Cortex of kidney (tissue), 1 donor: ENCODE results near the gene ADAM30.

Experiments
- DNase-seq: peaks from one replicate; lab custom pipeline; 2025; lab: John Stamatoyannopoulos, UW

ADAM30 gene

DNA sequence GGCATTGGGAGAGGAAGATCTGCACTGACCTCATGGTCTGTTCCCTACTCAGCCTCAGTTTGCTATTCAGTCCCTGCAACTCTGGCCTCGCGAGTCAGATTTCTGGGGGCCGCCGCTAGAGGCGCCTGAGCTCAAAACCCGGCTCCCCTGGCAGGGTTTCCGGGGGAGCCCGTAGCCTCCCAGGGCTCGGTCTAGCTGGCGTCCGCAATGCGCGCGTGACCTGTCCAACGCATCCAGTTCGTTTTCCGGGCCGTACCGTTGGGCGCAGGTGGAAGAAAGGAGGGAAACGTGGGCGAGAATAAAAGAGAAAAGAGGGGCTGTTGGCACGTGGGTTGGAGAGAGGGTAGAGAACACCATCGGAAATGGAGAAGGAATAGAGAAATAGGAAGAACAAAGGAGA is at the start of gene ADAM30:
TSS of gene ADAM30 (minus strand) at position 213 of the 400 bp plus-strand sequence. CDS start at position 34, 179 bp downstream.
- no peak for DNase-seq

DNA sequence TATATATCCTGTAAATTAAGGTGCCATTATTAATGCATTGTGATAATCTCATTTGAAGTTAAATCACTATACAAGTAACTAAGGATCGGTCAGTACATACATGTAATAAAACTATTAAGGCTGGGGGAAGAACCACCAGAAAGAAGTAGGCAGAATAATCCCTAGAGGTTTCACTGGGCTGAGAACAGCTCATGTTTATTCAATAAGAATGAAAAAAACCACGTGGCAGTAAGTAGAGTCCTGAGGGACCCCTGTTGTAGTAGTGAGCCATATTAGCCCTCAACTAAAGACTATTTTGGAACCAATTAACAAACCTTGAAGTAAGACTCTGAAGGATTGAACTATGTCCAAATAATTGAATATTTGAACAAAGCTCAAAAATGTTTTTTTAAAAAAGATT is 46.9 kb upstream of the ADAM30 start:
- no peak for DNase-seq

DNA sequence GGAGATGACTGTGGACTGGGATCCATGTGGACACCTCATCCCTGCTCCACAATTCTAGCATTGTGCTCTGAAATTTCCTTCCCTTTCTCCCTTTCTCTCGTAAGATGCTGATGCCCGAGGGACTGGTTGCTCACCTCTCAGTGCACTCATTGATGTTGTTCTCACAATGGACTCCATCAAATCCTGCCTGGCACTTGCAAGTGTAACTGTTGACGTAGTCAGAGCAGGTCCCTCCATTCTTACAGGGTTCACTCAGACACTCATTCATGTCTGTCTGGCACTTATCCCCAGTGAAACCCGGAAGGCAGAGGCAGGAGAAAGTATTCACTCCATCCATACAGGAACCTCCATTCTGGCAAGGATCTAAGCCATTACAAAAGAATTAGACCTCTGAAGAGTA is 45.1 kb upstream of the ADAM30 start:
- DNase-seq, result no peak

DNA sequence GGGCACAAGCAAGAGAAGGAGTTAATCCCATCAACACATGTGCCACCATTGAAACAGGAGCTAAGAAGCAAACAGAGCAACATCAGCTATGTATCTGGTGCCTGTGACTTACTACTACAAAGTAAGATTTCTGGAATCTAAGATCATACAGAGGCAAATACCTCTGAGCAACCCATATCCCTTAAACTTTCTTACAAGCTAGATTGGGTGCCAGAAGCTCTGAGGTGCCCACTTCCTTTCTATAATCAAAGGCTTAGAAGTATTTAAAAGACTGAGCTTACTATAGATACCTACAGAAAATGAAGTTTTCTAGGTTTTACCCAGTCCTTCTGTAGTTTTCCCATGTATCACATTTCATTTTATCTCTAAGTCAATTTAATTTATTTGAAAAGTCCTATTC is 44.4 kb upstream of the ADAM30 start:
- DNase-seq, result no peak

DNA sequence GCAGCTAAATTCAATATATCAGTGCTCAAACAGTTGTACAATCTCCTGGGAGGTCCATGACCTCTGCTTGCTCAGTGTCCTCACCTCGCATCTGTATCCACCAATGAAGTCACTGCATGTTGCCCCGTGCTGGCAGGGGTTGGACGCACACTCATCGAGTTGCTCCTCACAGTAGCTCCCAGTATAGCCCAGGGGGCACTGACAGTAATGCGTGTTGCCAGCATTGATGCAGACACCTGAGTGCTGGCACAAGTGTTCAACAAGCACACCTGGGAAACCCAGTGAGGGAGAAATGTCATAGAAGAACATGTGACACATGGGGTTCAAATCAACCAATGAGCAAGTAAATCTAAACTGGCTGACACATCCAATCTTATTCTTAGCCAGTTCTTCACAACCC is 40.9 kb upstream of the ADAM30 start:
- no peak for DNase-seq

GRCh38 chr1:119935915-119936314 is 39.6 kb upstream of the ADAM30 start:
- no peak for DNase-seq

DNA sequence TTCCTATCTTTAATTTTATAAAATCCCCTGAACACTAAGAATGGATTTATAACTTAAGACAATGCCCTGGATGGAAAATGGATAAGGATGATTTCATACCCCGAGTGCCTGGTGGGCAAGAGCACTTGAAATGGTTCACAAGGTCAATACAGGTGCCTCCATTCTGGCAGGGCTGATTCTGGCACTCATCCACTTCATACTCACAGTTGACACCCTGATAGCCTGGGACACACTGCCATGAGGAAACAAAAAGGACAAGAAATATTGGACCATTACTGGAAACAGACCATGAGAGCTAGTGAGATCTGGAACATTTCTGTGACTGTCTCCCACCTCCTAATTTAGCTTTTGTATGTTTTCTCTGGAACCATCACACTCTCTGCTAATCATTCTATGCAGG is 39.1 kb upstream of the ADAM30 start:
- DNase-seq, result no peak

DNA sequence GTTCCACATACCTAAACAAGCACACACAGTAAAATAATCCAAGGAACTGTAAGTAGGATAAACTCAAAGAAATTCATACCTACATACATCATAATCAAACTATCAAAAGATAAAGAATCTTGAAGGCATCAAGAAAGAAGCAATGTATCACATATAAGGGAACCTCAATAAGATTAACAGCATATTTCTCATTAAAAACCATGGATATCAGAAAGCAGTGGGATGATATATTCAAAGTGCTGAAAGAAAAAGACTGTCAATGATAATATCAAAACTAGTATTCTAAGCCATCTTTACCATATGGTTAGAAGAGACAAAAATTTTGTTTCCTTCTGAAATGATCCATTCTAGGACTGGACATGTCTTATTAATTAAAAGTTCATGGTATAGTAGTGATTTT is 37.1 kb upstream of the ADAM30 start:
- DNase-seq, result no peak

GRCh38 chr1:119929643-119930315 is 33.5 kb upstream of the ADAM30 start:
- DNase-seq, result no peak

GRCh38 chr1:119926553-119926952 is 30.2 kb upstream of the ADAM30 start:
- DNase-seq, result no peak

- DNase-seq, result no peak
Observed at GRCh38 chr1:119924948-119925898, 28.9 kb upstream of the ADAM30 start.

GRCh38 chr1:119920104-119920968 is 24.0 kb upstream of the ADAM30 start:
- DNase-seq, result no peak

DNA sequence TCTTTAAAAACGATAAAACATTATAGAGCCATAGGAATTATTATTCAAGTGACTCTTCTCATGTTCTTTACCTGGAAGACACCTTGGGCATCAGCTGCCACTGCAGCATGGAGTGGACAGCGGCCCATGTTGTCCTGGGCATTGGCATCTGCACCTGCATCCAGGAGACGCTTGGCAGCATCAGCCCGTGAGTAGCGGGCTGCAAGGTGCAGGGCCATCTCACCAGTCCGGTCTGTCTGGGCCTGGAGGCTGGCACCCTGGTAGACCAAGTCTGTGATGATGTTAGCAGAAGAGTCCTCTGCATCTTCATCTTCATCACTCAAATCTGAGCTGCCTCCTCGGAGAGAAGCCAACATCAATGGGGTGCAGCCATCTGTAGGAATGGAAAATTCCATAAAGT is 22.9 kb upstream of the ADAM30 start:
- DNase-seq, result no peak

DNA sequence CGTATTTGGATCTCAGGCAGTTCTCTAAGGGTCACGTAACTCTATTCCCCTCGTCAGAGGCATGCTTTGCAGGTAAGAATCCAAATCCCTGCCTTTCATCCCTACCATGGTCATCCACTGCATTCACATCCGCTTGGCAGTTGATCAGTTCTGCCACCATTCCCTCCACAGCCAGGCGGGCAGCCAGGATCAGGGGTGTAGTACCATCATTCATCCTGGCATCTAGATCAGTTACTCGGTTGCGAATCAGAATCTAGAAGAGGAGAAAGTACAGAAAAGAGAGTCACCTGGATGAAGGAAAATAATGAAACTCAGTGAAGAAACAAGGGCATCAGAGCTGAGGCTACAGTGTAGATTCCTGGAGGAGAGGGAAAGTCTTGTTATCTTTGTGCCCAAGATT is 22.0 kb upstream of the ADAM30 start:
- no peak for DNase-seq

DNA sequence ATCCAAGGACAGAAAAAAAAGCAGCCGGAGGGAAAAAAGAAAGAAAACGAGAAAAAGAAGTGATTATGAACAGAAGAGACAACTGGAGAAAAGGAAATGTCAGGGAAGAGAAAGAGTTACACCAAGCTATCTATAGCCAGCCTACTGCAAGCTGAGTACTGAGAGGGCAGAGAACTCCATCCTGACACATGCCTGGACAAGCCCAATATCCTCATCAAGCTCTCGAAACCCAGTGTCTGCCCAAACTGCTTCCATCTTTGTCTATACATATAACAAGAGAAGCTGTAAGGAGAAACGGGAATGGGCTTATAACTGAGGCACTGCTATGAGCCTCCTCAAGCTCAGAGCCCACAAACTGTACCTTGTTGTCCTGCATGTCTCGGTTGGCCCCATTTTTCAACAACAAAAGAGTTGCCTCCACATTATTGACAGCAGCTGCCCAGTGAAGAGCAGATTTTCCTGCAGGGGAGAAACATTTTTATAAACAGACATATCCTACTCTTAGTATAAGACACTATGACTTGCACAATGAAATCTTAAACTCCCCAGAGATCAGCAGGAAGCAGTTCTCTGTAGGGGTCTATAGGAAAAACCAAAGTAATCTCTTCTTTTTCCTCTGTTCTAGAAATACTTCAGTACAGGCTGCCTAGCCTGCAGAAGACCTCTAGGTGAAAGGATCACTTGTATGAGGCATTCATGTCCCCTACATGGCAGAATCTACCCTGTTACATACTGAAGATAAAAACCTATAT is 21.2 kb upstream of the ADAM30 start:
- DNase-seq, result no peak

GRCh38 chr1:119915517-119915916 is 19.2 kb upstream of the ADAM30 start:
- no peak for DNase-seq

DNA sequence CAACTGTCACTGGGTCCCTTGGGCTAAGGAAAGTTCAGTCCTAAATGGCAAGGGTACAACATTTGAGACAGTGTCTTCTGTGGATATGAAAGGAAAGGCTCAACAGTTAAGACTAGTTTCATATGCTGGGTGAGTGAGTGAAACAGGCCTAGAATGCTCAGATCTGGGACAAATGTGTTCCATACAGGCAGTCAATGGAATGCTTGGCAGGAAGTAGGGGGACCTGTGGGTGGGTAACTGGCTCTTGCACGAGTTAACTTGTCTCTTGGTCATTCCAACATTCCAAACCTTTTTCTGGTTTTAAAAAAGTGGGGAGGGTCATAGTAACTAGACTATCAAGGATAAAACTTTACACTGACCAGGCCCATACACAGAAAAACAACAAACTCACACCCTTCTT is 17.8 kb upstream of the ADAM30 start:
- no peak for DNase-seq

- DNase-seq, result no peak
Observed at GRCh38 chr1:119912963-119913362, 16.6 kb upstream of the ADAM30 start.

DNA sequence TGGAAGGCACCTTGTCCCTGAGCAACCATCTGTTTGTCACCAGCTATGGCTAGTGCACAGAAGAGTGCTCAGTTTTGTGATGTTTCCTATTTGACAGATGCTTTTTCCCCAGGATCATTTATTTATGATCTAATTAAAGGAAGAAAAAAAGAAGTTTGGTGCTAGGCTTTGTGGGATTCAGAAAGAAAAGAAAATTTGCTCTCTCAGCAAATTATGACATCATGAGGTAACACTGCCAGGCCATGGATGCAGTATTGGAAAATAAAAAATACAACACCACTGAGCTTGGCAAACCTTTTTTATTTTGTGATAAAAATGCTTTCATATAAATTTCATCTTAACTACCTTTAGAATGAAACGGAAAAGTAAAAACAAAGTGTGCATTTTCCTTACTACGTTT is 15.5 kb upstream of the ADAM30 start:
- DNase-seq, result no peak

DNA sequence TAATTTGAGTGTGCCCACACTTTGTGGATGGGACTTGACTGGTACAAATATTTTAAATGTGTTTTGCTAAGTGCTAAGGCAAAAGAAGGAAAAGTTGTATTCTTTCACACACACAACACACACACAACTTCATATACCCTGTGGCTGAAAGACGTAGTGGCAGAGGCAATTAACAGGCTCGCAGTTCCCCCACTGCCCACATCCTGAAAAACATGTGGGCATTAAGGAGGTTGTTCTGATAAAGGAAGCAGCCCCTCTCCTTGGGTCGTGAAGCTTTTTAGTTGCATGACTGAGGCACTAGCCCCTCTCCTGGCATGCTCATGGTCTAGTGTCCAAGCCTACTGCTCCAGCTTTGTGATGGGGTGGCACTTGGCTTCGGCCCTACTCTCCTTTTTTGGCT is 14.3 kb upstream of the ADAM30 start:
- DNase-seq, result no peak

DNA sequence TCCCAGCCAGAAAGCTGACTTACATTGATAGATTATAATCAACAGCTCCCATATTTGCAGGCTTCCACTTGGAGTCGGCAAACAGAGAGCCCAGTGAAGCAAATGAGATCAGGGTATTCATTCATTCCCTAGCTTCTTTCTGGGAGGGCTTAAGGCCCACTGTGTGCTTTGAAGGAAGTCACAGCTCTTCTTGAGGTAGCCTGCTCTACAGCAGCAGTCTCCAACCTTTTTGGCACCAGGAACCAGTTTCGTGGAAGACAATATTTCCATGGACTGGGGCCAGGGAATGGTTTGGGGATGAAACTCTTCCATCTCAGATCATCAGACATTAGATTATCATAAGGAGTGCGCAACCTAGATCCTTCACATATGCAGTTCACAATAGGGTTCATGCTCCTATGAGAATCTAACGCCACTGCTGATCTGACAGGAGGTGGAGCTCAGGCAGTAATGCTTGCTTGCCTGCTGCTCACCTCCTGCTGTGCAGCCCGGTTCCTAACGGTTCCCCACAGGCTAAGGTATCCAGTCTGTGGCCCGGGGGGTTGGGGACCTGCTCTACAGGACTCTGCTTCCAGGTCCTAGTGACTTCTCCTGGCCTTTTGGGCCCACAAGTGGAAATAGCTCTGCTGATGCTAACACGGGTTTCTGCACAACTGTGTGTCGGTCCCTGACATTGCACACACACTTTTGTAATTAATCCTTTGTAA is 13.7 kb upstream of the ADAM30 start:
- no peak for DNase-seq
